HUES64 (cell line): ENCODE measurements around the gene ETV2.
"Not testable (repeated sequence)": the region's sequence is repeated elsewhere in the genome, so short reads cannot be mapped to it uniquely, and the experiment has no call there.

Source experiments
- H3K27ac ChIP-seq: 2 replicates; pipeline ENCODE4 v1.7.0; 2013; ENCODE audit warnings: low read depth, low read length, inconsistent platforms
- H3K27me3 ChIP-seq: 2 replicates; pipeline ENCODE4 v1.6.1; 2013; ENCODE audit warnings: mild to moderate bottlenecking, low read length; ENCODE audit not compliant: insufficient read depth
- H3K36me3 ChIP-seq: 2 replicates; pipeline ENCODE4 v1.6.1; 2013; ENCODE audit warnings: mild to moderate bottlenecking, low read length; ENCODE audit not compliant: insufficient read depth
- H3K4me1 ChIP-seq: 2 replicates; pipeline ENCODE4 v1.6.1; 2013; ENCODE audit warnings: mild to moderate bottlenecking, low read length, moderate library complexity; ENCODE audit not compliant: insufficient read depth
- H3K4me3 ChIP-seq: 2 replicates; pipeline ENCODE4 v1.5.1; 2013; ENCODE audit warnings: mild to moderate bottlenecking, low read length, moderate library complexity
- H3K9ac ChIP-seq: 2 replicates; pipeline ENCODE4 v1.6.1; 2013; ENCODE audit warnings: mild to moderate bottlenecking, low read depth, low read length
- H3K9me3 ChIP-seq: 2 replicates; pipeline ENCODE4 v1.6.1; 2013; ENCODE audit warnings: low read depth, low read length; ENCODE audit not compliant: insufficient read depth
- WGBS: fragments of 150-250, 120-280 bp; methylation state at CpG from one replicate; pipeline ENCODE4 v1.1.7; 2013; ENCODE audit warnings: missing lambda C conversion rate; 5-methylcytosine and 5-hydroxymethylcytosine counted together

Gene ETV2

DNA sequence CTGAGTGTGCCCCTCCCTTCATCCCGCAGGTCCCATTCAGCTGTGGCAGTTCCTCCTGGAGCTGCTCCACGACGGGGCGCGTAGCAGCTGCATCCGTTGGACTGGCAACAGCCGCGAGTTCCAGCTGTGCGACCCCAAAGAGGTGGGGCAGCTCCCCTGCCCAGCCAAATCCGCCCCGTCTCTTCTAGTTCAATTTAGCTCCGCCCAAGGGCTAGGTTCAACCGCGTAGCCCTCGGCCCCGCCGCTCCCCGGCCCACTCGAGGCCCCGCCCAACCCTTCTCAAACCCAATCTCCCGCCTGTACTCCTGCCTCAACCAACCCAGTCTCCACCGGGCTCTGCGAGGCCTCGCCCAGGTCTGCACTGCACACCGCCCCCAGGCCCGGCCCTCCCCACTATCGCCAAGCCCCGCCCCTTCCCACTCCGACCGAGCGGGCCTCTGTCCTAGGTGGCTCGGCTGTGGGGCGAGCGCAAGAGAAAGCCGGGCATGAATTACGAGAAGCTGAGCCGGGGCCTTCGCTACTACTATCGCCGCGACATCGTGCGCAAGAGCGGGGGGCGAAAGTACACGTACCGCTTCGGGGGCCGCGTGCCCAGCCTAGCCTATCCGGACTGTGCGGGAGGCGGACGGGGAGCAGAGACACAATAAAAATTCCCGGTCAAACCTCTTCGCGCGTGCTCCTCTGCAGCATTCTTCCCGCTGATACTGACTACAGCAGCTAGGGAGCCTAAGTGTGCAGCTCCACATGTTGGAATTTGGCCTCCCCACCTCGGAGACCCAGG lies 2.9 kb downstream of the ETV2 start:
- Histone ChIP-seq H3K9ac (no peak overlapping the region), H3K27me3 (peaks cover 14% of the 10 kb centered on the region), H3K4me3 (peak overlapping the region; percentile 67), H3K4me1 (peaks cover 26% of the 10 kb centered on the region), H3K9me3 (no peaks in the 10 kb centered on the region), H3K27ac (peak overlapping the region; percentile 2; the same call in 1 of the 2 replicates), H3K36me3 (no peaks in the 10 kb centered on the region)
- 1% methylated on average over 60 of the region's 60 CpGs for WGBS

- H3K36me3 ChIP-seq: peaks cover 2% of the 10 kb centered on the region; the same call in 1 of the 2 replicates
- H3K4me1 ChIP-seq: peaks cover 23% of the 10 kb centered on the region
- peaks cover 14% of the 10 kb centered on the region for H3K27me3 ChIP-seq
- 13% methylated on average over 19 of the region's 20 CpGs for WGBS
- H3K4me3 ChIP-seq: peak overlapping the region; percentile 67
- no peaks in the 10 kb centered on the region for H3K9me3 ChIP-seq
- H3K9ac ChIP-seq: no peak overlapping the region
- H3K27ac ChIP-seq: no peak overlapping the region
These were observed 3.6 kb downstream of the ETV2 start for GRCh38 chr19:35644987-35645679.

- Histone ChIP-seq H3K27ac (no peak overlapping the region), H3K4me1 (peaks cover 23% of the 10 kb centered on the region), H3K4me3 (no peak overlapping the region), H3K36me3 (peaks cover 5% of the 10 kb centered on the region), H3K27me3 (peaks cover 14% of the 10 kb centered on the region), H3K9me3 (no peaks in the 10 kb centered on the region), H3K9ac (no peak overlapping the region)
- WGBS: 86% methylated on average over 7 of the region's 7 CpGs
These were observed 4.4 kb downstream of the ETV2 start for GRCh38 chr19:35645680-35646511.

DNA sequence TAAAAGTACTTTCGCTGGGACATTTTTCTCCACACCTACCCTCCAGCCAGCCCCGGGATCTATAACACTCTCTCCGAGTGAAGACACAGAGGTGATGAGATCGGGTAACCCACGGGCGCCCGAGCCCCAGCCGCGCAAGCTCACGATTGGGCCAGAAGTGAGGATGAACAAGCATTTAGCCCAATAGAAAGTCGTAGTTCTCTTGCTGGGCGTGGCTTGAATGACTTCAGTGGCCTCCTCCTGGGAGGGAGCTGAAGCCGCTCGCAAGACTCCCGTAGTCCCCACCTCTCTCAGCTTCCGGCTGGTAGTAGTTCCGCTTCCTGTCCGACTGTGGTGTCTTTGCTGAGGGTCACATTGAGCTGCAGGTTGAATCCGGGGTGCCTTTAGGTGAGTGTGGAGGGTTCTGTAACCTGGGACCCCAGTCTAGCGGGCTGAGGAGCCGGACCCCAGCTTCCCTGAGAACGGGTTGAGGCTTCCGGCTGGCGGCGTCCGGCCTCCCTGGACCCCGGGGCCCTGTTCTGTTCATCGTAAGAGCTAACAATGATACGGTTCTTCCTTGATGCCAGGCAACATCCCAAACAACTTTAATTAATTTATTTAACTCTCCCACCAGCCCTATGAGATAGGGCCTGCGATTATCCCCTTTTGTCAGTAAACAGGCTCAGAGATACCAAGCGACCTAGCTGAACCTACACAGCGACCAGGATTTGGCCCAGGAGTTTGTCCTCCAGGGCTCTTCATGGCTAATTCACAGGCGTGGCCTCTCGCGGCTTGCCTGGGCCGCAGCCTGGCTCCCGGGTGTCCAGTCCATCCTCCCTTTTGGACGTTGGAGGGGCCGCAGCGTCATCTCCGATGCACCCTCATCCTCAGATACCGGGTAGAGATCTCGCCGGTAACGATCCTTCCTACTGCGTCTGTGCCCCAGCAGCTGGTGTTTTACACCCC lies 6.7 kb downstream of the ETV2 start, which contains the start of gene COX6B1:
Gene COX6B1, plus strand, starts transcription at position 307 of the 945 bp plus-strand sequence. CDS start 2,921 bp downstream, outside the sequence.
- no peaks in the 10 kb centered on the region for H3K9me3 ChIP-seq
- no peak within 1 kb of the TSS for H3K27ac ChIP-seq
- H3K4me3 ChIP-seq: peak within 1 kb of the TSS; percentile 92
- peaks cover 8% of the 10 kb centered on the region for H3K27me3 ChIP-seq
- H3K36me3 ChIP-seq: peaks cover 20% of the 10 kb centered on the region
- under 1% methylated on average over 46 of the region's 46 CpGs for WGBS
- H3K9ac ChIP-seq: peak within 1 kb of the TSS; percentile 78
- H3K4me1 ChIP-seq: peaks cover 10% of the 10 kb centered on the region; the same call in 1 of the 2 replicates

DNA sequence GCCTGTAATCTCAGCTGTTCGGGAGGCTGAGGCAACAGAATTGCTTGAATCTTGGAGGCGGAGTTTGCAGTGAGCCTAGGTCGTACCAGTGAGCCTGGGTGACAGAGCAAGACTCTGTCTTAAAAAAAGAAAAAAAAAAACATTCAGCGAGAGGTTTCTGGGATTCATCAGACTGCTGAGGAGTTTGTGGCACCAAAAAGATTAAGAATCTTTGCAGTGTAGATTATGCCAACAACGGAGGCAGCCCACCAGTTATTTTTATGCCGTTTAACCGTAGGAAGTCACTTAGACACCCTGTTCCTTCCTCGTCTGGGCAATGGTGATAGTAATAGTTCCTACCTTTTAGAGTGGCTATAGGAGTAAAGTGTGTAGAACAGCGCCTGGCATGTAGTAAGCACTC lies 9.0 kb downstream of the ETV2 start:
- Histone ChIP-seq H3K9me3 (no peaks in the 10 kb centered on the region), H3K9ac (no peak overlapping the region), H3K4me1 (peaks cover 5% of the 10 kb centered on the region; the same call in 1 of the 2 replicates), H3K27me3 (peaks cover 3% of the 10 kb centered on the region; the same call in 1 of the 2 replicates), H3K27ac (no peak overlapping the region), H3K4me3 (no peak overlapping the region), H3K36me3 (peaks cover 39% of the 10 kb centered on the region)
- 93% methylated on average over 9 of the region's 9 CpGs for WGBS

- H3K9me3 ChIP-seq, H3K9ac ChIP-seq, H3K4me3 ChIP-seq, H3K27me3 ChIP-seq, H3K4me1 ChIP-seq, H3K27ac ChIP-seq: not testable (repeated sequence)
- 96% methylated on average over 6 of the region's 6 CpGs for WGBS
- H3K36me3 ChIP-seq: peaks cover 71% of the 10 kb centered on the region
These were observed 13.3 kb downstream of the ETV2 start for GRCh38 chr19:35654828-35655227.

- Histone ChIP-seq H3K9me3 (no peaks in the 10 kb centered on the region), H3K4me1 (no peaks in the 10 kb centered on the region), H3K27me3 (no peaks in the 10 kb centered on the region), H3K4me3 (no peak overlapping the region), H3K9ac (no peak overlapping the region), H3K36me3 (peaks cover 71% of the 10 kb centered on the region), H3K27ac (no peak overlapping the region)
- 96% methylated on average over 4 of the region's 4 CpGs for WGBS
These were observed 14.1 kb downstream of the ETV2 start for GRCh38 chr19:35655600-35655999.

DNA sequence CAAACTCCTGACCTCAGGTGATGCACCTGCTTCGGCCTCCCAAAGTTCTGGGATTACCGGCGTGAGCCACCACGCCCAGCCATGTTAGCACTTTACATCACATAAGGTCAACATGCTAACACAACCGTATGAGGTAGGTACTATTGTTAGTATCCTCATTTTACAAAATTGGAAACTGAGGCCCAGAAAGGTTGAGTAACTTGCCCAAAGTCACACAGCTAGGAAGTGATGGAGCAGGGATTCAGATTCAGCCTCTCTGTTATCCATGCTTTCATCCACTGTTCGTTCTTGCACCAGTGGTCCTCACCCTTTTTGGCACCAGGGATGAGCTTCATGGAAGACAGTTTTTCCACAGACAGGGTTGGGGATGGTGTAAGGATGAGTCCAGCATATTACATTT lies 15.2 kb downstream of the ETV2 start:
- H3K4me3 ChIP-seq: no peak overlapping the region
- no peak overlapping the region for H3K9ac ChIP-seq
- H3K4me1 ChIP-seq: no peaks in the 10 kb centered on the region
- H3K36me3 ChIP-seq: peaks cover 62% of the 10 kb centered on the region
- H3K9me3 ChIP-seq: no peaks in the 10 kb centered on the region
- H3K27me3 ChIP-seq: no peaks in the 10 kb centered on the region
- H3K27ac ChIP-seq: no peak overlapping the region
- WGBS: 98% methylated on average over 6 of the region's 6 CpGs

GRCh38 chr19:35657904-35658700 lies 16.6 kb downstream of the ETV2 start:
- Histone ChIP-seq H3K9ac (no peak overlapping the region), H3K27me3 (no peaks in the 10 kb centered on the region), H3K4me3 (no peak overlapping the region), H3K4me1 (no peaks in the 10 kb centered on the region), H3K9me3 (no peaks in the 10 kb centered on the region), H3K36me3 (peaks cover 53% of the 10 kb centered on the region), H3K27ac (no peak overlapping the region)
- 94% methylated on average over 15 of the region's 15 CpGs for WGBS

- no peak overlapping the region for H3K9ac ChIP-seq
- no peak overlapping the region for H3K4me3 ChIP-seq
- WGBS: 95% methylated on average over 5 of the region's 6 CpGs
- no peaks in the 10 kb centered on the region for H3K4me1 ChIP-seq
- H3K9me3 ChIP-seq: no peaks in the 10 kb centered on the region
- no peaks in the 10 kb centered on the region for H3K27me3 ChIP-seq
- H3K27ac ChIP-seq: no peak overlapping the region
- H3K36me3 ChIP-seq: peaks cover 20% of the 10 kb centered on the region
These were observed 20.4 kb downstream of the ETV2 start for GRCh38 chr19:35661995-35662340.
